Uterus (tissue), 4 donors: Measurements from ENCODE around the gene BEND7. TPM values are rescaled to one million over a fixed set of nuclear protein-coding genes. Genes with fewer than 3 reads are reported as not detected.

ENCODE experiments used
- DNase-seq, 2 donors: peaks; one replicate each; pipeline ENCODE4 v3.0.0-alpha.2; 2019 to 2020
- H3K27ac ChIP-seq, 2 donors: fragments of 200-600 bp; sonication (generic); 1 replicate in 1 of 2; 2 replicates in 1 of 2; pipeline ENCODE4 v1.5.1; 2016 to 2018
- H3K27me3 ChIP-seq, 2 donors: fragments of 200-600 bp; sonication (generic); one replicate each; pipeline ENCODE4 v1.5.1; 2018 to 2019; ENCODE audit warnings: control low read depth in 1 of 2
- H3K36me3 ChIP-seq, 2 donors: fragments of 200-600 bp; sonication (generic); one replicate each; pipeline ENCODE4 v1.5.1; 2019; ENCODE audit warnings: control low read depth in 1 of 2
- H3K4me1 ChIP-seq, 2 donors: fragments of 200-600 bp; sonication (generic); one replicate each; pipeline ENCODE4 v1.5.1; 2018 to 2019; ENCODE audit warnings: control low read depth in 1 of 2
- H3K4me3 ChIP-seq, 2 donors: fragments of 200-600 bp; sonication (generic); 1 replicate in 1 of 2; 2 replicates in 1 of 2; pipeline ENCODE4 v1.5.1; 2018 to 2019; ENCODE audit warnings: mild to moderate bottlenecking in 1 of 2
- H3K9me3 ChIP-seq, 2 donors: fragments of 200-600 bp; sonication (generic); one replicate each; pipeline ENCODE4 v1.5.1; 2019; ENCODE audit warnings: control low read depth in 1 of 2
- POLR2A ChIP-seq, 2 donors: fragments of 450-650 bp; IDR thresholded peaks; one replicate each; pipeline ENCODE4 v1.6.1; 2016; ENCODE audit warnings: antibody characterized with exemption in 2 of 2, mild to moderate bottlenecking in 1 of 2, moderate library complexity in 1 of 2
- intact Hi-C: fragments of 100-400 bp; cut with DNase I; formaldehyde crosslinking; loops from one replicate; pipeline ENCODE4 v1.15.1; 2023; ENCODE audit warnings: low total_unique reads
- small RNA-seq: library from RNA; depleted of rRNA; stranded (forward); fragments of <200 nt; gene quantifications from one replicate; pipeline ENCODE3, GENCODE V24; 2016
- total RNA-seq, 4 donors: library from RNA; depleted of rRNA in 3 of 4; stranded (reverse); fragments of >200 nt in 3 of 4; gene quantifications; one replicate each; pipeline versions ENCODE4 v1.1.0 to v1.2.4, GENCODE V29; 2014 to 2023
- TF ChIP-seq, protein P1 (sequence below), 4 experiments: fragments of 200-600 bp in 2 of 4; fragments of 450-650 bp in 2 of 4; sonication (generic) in 2 of 4; IDR thresholded peaks; one replicate each; pipeline ENCODE4 v1.5.1; 2016 to 2019; ENCODE audit warnings: antibody characterized with exemption in 4 of 4, mild to moderate bottlenecking in 2 of 4, moderate library complexity in 1 of 4
- donor health status: DM: yes; HTN: yes; CAD: no.

The BEND7 gene
- total RNA-seq, 4 donors from 2014 or later = 3.3 to 32.7 (median 11.9) TPM

- H3K36me3 ChIP-seq = no peaks in the 10 kb centered on the region
- H3K4me1 ChIP-seq = no peaks in the 10 kb centered on the region
- no peak overlapping the region for H3K27ac ChIP-seq
- no peaks in the 10 kb centered on the region for H3K9me3 ChIP-seq
- intact Hi-C loops = no loop called here
- no peak overlapping the region for H3K4me3 ChIP-seq
- H3K27me3 ChIP-seq = no peaks in the 10 kb centered on the region
- no peak for DNase-seq
- TF ChIP-seq, protein P1, sequence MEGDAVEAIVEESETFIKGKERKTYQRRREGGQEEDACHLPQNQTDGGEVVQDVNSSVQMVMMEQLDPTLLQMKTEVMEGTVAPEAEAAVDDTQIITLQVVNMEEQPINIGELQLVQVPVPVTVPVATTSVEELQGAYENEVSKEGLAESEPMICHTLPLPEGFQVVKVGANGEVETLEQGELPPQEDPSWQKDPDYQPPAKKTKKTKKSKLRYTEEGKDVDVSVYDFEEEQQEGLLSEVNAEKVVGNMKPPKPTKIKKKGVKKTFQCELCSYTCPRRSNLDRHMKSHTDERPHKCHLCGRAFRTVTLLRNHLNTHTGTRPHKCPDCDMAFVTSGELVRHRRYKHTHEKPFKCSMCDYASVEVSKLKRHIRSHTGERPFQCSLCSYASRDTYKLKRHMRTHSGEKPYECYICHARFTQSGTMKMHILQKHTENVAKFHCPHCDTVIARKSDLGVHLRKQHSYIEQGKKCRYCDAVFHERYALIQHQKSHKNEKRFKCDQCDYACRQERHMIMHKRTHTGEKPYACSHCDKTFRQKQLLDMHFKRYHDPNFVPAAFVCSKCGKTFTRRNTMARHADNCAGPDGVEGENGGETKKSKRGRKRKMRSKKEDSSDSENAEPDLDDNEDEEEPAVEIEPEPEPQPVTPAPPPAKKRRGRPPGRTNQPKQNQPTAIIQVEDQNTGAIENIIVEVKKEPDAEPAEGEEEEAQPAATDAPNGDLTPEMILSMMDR (IDR thresholded peaks at IDR 0.05) = no peak
- no peak for TF ChIP-seq POLR2A (IDR thresholded peaks at IDR 0.05)
Observed at GRCh38 chr10:13397052-13397451, 131.8 kb downstream of the BEND7 start.

DNA sequence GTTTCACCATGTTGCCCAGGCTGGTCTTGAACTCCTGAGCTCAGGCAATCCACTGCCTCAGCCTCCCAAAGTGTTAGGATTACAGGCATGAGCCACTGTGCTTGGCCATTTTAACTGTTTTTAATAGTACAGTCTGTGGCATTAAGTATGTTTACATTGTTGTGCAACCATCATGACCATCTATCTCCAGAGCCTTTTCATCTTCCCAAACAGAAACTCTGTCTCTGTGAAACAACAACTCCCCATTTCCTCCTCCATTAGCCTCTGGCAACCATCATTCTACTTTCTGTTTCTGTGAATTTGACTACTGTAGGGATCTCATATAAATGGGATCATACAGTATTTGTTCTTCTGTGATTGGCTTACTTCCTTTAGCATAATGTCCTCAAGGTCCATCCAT, 132.4 kb downstream of the BEND7 start:
- no peaks in the 10 kb centered on the region for H3K9me3 ChIP-seq
- TF ChIP-seq POLR2A (IDR thresholded peaks at IDR 0.05) = no peak
- TF ChIP-seq, protein P1 (IDR thresholded peaks at IDR 0.05) = no peak
- no peaks in the 10 kb centered on the region for H3K4me1 ChIP-seq

GRCh38 chr10:13395540-13395939, 133.3 kb downstream of the BEND7 start:
- no peaks in the 10 kb centered on the region for H3K4me1 ChIP-seq
- no peaks in the 10 kb centered on the region for H3K27me3 ChIP-seq
- H3K9me3 ChIP-seq = no peaks in the 10 kb centered on the region
- no peak for DNase-seq
- intact Hi-C loops = no loop called here
- TF ChIP-seq POLR2A (IDR thresholded peaks at IDR 0.05) = no peak
- TF ChIP-seq, protein P1 (IDR thresholded peaks at IDR 0.05) = no peak
- no peaks in the 10 kb centered on the region for H3K36me3 ChIP-seq
- no peak overlapping the region for H3K4me3 ChIP-seq
- H3K27ac ChIP-seq = no peak overlapping the region

More for the DNA sequence above, 132.4 kb downstream of the BEND7 start:
- no peaks in the 10 kb centered on the region for H3K27me3 ChIP-seq
- no peak overlapping the region for H3K27ac ChIP-seq
- intact Hi-C loops = no loop called here
- no peaks in the 10 kb centered on the region for H3K36me3 ChIP-seq
- no peak overlapping the region for H3K4me3 ChIP-seq
- DNase-seq = no peak

DNA sequence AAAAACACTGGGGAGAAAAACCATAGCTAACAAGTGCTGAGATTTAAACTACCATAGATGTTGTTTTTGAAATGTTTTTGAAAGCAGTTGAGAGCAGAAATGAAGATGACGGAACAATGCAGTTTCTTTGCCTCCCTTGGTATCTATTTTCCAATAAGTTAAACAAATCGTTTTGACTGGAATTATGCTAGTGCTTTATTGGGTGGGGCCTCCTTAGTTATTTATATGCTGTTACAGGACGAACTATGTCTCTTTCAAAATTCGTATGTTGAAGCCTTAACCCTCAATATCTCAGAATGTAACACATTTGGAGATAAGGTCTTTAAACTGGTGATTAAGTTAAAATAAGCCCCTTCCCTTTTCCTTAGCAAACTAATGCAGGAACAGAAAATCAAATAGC, 135.2 kb downstream of the BEND7 start:
- intact Hi-C loops = no loop called here
- Histone ChIP-seq H3K4me1 (no peaks in the 10 kb centered on the region), H3K27ac (no peak overlapping the region), H3K9me3 (no peaks in the 10 kb centered on the region), H3K36me3 (no peaks in the 10 kb centered on the region), H3K4me3 (no peak overlapping the region), H3K27me3 (no peaks in the 10 kb centered on the region)
- DNase-seq = no peak
- TF ChIP-seq, protein P1 (IDR thresholded peaks at IDR 0.05) = no peak
- TF ChIP-seq POLR2A (IDR thresholded peaks at IDR 0.05) = no peak

- intact Hi-C loops = no loop called here
- TF ChIP-seq, protein P1 (IDR thresholded peaks at IDR 0.05) = no peak
- TF ChIP-seq POLR2A (IDR thresholded peaks at IDR 0.05) = no peak
- Histone ChIP-seq H3K4me3 (no peak overlapping the region), H3K27me3 (no peaks in the 10 kb centered on the region), H3K9me3 (no peaks in the 10 kb centered on the region), H3K4me1 (no peaks in the 10 kb centered on the region), H3K27ac (no peak overlapping the region), H3K36me3 (no peaks in the 10 kb centered on the region)
- DNase-seq = no peak
Observed at GRCh38 chr10:13392701-13393100, 136.1 kb downstream of the BEND7 start.

Small RNA genes lying within 50 kb of the gene (small RNA-seq; reads per million reads assigned to genes)
- not detected for gene RF00019

Other genes with a start within 250 kb of the BEND7 start
- gene PHYH, start 228.9 kb downstream of the BEND7 start, total RNA-seq = 10 to 100 TPM; 21.8 to 94.1 (median 23.5) TPM
- gene SEPHS1, start 180.7 kb downstream of the BEND7 start, total RNA-seq = 100 to 1,000 TPM in 1 of 4 donors, 10 to 100 TPM in 3; 11.2 to 106 (median 34.8) TPM
- gene PRPF18, start 58.0 kb upstream of the BEND7 start, total RNA-seq = 10 to 100 TPM in 3 of 4 donors, 1 to 10 TPM in 1; 5.6 to 61.4 (median 22.5) TPM